ENCODE data around the gene ZRANB3.
"Not testable (repeated sequence)": the region's sequence is repeated elsewhere in the genome, so short reads cannot be mapped to it uniquely, and the experiment has no call there.

The ZRANB3 gene

DNA sequence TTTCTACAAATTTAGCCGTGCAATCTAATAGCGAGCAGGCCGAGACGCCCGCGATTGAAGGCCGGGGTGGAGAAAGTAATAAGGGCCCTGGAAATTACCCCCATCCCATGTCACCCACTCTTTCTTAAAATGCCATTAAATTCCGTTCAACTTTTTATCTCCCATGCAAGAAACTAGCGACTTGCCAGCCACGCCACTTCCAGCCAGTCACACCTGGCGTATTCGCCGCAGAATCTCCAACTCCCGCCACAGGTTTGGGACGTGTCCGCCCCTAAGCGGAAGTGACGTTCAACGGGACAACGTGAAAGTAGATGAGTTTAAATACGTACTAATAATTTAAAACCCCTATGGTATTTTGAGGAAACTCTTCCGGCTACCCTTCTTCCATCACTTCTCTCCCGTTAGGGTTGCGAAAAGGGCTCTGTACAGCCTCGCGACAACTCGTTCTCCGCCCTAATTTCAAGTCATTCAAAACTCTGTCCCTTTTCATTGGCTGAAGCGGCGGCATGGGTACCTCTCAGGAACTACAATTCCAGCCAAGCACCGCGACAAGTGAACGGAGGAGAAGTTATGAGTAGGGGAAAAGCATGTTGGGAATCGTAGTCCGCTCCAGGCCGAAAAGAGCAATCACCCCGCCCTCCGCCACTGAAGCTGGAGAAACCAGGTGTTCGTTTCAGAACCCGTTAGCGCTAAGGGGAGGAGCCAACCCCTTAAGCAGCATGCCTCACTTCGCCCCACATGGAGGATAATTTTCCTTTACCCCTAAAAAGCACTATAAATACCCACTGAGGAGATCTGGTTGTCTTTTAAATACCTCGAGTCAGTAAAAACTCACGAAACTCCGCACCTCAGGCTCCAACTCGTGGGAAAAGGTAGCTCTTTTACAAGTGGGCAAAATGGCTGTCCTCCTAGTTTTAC, at the start of gene ZRANB3:
ZRANB3 (minus strand) TSS at position 906 of the 918 bp plus-strand sequence.
- peak; percentile 54 for DNase-seq (ENCODE audit: insufficient read length, low spot score)
- peak; percentile 98 for FAIRE-seq

DNA sequence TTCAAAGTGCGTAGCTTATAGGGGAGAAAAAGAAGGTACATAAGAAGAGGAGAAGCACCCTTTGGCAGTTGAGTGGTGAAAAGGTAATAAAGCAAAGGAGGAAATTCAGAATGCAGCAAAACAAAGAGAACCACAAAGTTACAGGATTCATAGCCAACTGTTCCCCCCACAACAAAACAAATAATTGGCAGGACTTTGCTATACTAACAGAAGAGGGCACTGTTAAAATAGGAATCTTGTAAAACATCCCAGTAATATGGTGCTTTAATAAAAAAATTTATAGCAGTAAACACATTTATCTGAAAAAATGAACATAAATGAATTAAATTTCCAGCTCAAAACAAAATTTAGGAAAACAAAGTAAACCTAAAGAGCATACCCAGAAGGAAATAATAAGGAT, 42.6 kb upstream of the ZRANB3 start:
- no peak for FAIRE-seq

DNA sequence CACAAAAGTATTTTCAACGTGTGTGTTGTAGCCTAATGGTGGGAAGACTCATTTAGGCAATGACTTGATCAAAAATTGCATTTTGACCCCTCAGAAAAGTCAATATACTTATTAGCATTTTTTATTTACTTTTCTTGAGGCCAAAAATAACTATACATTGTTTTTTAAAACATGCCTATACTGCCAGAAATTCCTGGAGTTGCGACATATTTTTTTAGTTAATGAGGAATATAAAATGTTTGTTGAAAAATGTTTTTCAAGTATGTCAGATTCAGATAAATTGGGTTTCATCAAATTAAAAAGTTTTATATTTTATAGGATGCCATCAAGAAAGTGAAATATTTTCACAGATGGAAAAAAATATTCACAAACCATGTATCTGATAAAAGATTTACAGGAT, 39.9 kb upstream of the ZRANB3 start:
- FAIRE-seq (no peak), DNase-seq (ENCODE audit: insufficient read length, low spot score) (no peak)

More for the DNA sequence above, 42.6 kb upstream of the ZRANB3 start:
- DNase-seq (ENCODE audit: insufficient read length, low spot score) = no peak

DNA sequence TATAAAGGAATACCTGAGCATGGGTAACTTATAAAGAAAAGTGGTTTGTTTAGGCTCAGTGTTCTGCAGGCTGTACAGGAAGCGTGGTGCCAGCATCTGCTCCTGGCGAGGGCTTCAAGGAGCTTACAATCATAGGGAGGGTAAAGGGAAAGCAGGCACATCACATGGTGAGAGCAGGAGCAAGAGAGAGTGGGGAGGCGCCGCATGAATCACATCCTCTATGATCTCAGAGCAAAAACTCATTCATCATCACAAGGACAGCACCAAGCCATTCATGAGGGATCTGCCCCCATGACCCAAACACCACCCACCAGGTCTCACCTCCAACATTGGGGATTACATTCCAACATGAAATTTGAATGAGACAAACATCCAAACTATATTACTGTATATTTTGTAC, 32.8 kb upstream of the ZRANB3 start:
- FAIRE-seq = no peak
- DNase-seq (ENCODE audit: insufficient read length, low spot score) = no peak

DNA sequence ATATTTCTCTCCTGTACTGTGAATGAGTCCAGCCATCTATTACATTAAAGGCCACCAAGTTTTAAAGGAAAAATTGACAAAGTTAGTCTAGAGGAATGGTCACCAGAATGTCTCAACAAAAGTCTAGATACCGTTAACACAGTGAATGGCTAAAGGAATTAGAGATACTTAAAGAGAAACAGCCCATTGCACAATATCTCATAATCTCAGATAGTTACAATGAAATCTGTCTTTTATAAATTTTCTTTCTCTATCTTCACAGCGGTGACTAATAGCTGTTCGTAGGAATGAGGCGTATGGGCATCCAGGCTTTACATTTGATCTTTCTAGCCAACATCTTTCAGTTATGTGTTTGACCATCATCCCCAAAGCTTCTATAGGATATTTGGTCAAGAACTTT, 30.9 kb upstream of the ZRANB3 start:
- FAIRE-seq = no peak

DNA sequence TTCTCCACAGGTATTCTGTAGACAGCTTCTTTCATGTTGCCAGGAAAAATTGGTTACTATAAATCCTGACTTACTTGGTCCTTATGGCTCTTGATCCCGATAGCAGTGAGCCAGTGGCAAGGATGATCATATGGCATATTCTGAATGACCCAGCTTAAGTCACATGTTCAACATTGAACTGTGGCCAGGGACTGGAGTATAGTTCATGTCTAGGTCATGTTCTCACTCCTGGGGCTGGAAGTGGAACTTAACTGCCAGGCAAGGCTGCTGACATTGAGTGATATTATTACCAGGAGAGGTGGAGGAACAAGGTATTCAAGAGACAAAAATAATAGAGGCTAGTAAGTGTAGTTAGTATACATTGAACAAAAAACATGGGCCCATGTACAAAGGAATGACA, 26.5 kb upstream of the ZRANB3 start:
- FAIRE-seq (peak; percentile 48), DNase-seq (ENCODE audit: insufficient read length, low spot score) (no peak)

More for the DNA sequence above, 30.9 kb upstream of the ZRANB3 start:
- no peak for DNase-seq (ENCODE audit: insufficient read length, low spot score)

DNA sequence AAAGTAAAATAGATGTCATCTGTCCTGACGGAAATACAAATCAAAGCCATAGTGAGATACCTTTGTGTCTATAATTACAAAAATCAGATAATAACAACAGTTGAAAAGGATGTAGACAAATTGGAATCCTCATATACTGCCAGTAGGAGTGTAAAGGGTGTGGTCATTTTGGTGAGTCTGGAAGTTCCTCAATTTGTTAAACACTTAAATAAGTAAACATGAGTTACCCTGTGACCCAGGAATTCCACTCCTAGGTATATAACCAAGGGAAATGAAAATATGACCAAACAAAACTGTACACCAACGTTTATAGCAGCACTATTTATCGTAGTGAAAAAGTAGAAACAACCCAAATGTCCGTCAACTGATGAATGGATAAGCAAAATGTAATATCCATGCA, 24.3 kb upstream of the ZRANB3 start:
- no peak for FAIRE-seq
- DNase-seq (ENCODE audit: insufficient read length, low spot score) = no peak

DNA sequence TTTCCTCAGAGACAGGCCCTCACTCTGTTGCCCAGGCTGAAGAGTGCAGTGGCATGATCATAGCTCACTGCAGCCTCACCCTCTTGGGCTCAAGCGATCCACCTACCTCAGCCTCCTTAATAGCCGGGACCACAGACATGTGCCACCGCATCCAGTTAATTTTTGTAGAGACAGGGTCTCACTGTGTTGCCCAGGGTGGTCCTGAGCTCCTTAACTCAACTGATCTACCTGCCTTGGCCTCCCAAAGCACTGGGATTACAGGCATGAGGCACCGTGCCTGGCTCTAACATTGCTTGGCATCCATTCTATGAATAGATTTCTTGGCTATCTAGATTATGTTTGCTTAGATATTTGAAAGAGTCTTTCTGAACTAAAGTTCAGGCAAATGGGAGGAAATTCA, 21.9 kb upstream of the ZRANB3 start:
- DNase-seq (ENCODE audit: insufficient read length, low spot score) (no peak), FAIRE-seq (no peak)

DNA sequence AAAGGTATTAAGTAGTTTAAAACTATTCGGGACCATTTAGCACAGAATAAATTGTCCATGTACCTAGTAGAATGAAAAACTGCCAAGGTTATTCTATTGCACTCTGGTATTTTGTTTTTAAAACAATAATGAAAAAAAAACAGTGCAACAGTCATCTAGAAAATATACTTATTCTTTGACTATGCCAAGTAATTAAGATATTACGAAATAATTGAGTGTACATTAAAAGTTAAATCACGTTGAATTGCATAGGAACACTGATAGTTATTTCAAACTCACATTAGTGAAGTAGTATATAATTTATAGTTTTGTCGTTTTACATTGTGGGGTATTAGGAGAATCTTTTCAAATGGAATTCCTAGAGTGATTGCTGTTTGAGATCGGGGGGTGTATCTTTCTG, 20.3 kb upstream of the ZRANB3 start:
- no peak for FAIRE-seq
- DNase-seq (ENCODE audit: insufficient read length, low spot score) = no peak

DNA sequence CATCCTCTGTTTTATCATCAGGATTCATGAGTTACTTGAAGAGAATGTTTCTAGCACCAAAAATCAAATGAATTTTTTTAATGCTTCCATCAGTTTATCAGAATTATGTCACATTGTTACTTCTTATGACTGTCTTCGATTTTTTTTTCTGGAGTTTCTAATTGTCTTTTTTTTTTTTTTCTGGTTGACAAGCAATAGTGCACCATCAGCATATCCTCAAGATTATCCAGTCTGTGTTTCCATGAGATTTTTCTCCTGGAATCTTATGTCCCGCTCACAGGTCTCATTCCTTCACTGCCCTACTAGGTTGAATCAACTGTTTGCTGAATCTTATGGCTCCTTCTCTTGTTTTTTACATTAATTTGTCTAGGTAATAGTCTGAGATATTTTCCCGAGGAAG, 16.3 kb upstream of the ZRANB3 start:
- DNase-seq (ENCODE audit: insufficient read length, low spot score) (no peak), FAIRE-seq (peak; percentile 23)

DNA sequence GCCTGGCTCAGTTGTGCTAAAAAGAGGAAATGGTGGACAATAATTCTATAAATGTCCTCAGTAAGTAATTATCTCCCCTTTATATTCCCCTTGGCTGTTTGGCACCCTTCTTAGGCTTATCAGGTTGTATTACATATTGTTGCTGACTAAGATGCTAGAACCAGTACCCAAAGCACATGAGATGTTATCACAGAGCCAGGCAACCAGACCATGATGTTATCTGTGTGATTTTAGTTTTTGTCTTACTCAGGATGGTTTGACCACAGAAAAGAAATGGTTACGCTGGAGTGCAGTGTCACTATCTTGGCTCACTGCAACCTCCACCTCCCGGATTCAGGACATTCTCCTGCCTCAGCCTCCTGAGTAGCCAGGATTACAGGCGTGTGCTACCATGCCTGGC, 15.4 kb upstream of the ZRANB3 start:
- FAIRE-seq = no peak
- DNase-seq (ENCODE audit: insufficient read length, low spot score) = no peak

DNA sequence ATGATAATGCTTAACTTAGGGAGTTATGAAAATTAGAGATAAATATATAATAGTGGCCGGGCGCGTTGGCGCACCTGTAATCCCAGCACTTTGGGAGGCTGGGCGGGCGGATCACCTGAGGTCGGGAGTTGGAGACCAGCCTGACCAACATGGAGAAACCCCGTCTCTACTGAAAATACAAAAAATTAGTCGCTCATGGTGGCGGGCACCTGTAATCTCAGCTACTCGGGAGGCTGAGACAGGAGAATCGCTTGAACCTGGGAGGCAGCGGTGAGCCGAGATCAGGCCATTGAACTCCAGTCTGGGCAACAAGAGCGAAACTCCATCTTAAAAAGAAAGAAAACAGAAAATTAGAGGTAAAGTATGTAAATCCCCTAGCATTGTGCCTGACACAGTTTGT, 2.5 kb upstream of the ZRANB3 start:
- FAIRE-seq; DNase-seq (ENCODE audit: insufficient read length, low spot score): not testable (repeated sequence)

DNA sequence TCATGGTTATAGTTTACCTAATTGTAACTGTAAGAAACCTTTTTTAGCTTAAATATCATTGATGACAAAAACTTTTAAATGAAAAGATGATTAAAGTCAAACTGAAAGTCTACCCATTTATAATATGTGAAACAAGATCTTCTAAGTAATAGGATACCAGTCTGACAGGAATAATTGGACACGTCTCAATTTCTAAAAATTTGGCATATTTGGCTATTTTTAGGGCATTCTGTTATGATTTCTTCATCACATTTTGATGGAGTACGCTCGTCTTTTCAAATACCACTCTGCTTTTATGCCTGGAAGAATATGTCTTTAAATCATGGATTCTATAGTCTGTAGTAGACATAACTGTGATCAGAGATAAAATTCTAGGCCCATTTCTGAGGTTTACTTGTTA, 1.6 kb upstream of the ZRANB3 start:
- FAIRE-seq (no peak), DNase-seq (ENCODE audit: insufficient read length, low spot score) (no peak)

DNA sequence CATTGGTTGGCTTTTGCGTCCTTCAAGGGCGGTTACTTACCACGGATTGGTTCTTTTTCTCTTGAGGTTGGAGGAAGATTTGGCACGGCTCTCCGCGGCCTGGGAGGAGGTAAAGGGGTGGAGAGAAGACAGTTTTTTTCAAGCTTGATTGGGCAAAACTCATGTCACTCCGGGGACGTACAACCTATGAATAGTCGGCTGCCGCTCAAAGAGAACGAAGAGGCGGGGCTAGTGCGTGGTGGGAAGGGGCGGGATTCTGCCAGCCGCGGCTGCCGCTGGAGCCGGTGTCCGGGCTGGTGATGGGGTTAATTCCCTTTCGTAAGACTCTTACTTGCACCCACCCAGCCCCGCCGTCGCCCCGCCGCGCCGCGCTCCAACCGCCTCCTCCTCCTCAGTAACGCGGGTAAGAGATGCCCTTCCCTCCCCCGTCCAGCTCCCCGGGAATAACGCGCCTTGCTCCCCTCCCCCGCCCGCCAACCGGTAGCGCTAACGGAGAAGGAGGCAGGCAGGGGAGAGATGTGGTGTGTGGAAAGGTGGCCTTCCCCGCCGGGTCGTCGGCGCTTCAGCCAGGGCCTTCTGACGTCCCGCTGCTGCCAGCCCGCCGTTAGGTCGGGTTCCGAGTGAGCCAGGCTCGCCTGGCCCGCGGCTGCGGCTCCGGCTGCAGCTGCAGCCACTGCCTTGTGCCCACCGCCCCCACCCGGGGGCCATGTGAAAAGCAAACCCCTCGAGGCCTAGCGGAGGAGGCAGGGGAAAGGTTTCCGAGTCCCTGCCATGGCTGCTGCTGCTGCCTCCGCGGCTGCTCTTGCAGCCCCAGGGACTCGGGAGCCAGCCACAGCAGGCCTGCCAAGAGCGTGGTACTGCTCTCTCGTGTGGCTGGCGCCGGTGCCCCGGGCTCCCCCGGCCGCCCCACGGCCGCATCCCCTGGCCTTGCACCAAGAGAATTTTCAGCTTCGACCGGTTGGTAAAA, 496 bp upstream of the ZRANB3 start, which contains the start of gene R3HDM1:
R3HDM1 (plus strand) TSS at position 254 of the 967 bp plus-strand sequence. CDS start 73,362 bp downstream, outside the sequence.
- peak; percentile 48 for FAIRE-seq

DNA sequence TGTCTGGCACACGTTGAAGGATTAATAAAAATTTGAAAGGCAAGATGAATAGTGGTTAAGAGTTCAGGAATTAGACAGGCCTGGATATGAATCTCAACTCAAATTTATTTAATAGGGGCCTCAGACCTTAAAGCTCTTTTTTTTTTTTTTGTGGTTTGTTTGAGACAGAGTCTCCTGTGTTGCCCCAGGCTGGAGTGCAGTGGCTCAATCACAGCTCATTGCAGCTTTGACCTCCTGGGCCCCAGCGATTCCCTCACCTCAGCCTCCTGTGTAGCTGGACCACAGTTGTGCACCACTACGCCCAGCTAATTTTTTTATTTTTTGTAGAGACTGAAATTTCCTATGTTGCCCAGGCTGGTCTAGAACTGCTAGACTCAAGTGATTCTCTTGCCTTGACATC, 3.0 kb downstream of the ZRANB3 start:
- FAIRE-seq (no peak), DNase-seq (ENCODE audit: insufficient read length, low spot score) (no peak)

More for the DNA sequence above, 496 bp upstream of the ZRANB3 start, which contains the start of gene R3HDM1:
- DNase-seq (ENCODE audit: insufficient read length, low spot score) = peak; percentile 73

DNA sequence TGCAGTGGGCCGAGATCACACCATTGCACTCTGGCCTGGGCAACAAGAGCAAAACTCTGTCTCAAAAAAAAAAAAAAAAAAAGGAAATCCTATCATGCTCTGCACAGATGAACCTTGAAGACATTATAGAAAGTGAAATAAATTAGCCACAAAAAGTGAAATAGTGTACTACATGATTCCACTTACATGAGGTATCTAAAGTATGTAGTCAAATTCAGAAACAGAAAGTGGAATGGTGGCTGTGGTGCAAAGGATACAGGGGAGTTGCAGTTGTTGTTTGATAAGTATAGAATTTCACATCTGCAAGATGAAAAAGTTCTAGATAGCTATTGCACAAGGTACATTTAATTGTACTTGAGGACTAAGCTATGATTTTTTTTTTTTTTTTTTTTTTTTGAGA, 5.2 kb downstream of the ZRANB3 start:
- no peak for FAIRE-seq
- DNase-seq (ENCODE audit: insufficient read length, low spot score) = no peak

DNA sequence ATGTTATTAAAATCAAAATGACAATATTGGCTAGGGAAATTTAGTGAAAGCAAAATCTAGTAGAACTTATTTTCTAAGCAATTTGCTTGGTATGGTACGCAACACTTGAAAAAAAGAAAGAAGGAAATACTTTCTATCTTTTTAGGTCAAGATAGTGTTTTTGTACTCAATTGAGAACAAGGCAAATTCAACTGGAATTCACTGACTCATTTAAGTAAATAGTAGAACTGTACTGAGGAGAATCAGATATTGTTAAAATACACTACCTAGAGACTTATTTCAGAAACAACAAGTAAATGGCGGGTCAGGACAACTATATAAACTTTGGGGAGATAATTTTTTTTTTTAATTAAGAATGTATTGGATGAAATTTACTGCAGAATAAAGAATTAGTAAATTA, 18.9 kb downstream of the ZRANB3 start:
- FAIRE-seq (no peak), DNase-seq (ENCODE audit: insufficient read length, low spot score) (no peak)

DNA sequence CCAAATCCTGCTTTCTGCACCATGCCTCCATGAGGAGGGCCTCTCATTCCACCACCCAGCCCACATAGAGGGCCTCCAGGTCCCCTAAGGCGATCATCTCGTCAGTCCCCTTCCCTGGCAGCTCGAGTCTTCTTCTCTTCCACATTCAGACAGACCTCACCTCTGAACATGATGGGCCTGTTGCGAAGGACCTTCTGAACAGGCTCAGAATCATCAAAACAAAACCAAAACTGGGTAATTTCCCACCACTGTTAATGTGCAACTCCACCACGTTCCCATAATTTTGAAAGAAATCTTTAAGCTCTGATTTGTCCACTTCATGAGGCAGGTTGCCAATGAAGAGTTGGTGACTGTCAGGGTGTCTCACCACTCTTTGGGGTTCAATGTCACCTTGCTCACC, 20.4 kb downstream of the ZRANB3 start:
- no peak for DNase-seq (ENCODE audit: insufficient read length, low spot score)

DNA sequence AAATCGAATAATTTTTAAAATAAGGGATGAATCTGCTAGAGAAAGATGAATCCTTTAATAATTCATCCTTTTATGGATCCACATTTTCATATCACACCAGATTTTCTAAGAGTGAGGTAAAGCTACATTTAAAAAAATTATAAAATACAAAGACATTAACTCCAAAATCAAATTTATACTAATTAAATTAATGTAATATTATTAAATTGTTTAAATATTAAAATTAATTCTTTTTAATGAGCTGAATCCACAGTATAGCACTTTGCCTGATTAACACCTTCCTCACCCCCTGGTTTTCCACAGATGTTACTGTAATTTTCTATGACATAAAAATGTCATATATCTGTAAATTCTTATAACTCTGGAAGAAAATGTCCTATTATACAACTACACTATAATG, 26.2 kb downstream of the ZRANB3 start:
- no peak for FAIRE-seq
- DNase-seq (ENCODE audit: insufficient read length, low spot score) = no peak

More for the DNA sequence above, 20.4 kb downstream of the ZRANB3 start:
- FAIRE-seq = no peak

DNA sequence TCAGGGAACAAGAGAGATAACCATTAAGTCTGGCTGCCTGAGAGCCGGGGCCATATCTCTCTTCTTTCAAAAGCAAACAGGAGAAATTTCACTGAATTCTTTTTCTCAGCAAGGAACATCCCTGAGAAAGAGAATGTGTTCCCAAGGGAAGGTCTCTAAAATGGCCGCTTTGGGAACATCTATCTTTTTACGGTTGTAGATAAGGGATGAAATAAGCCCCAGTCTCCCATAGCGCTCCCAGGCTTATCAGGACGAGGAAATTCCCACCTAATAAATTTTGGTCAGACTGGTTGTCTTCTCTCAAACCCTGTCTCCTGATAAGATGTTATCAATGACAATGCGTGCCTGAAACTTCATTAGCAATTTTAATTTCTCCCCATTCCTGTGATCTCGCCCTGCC, 32.4 kb downstream of the ZRANB3 start:
- FAIRE-seq; DNase-seq (ENCODE audit: insufficient read length, low spot score): not testable (repeated sequence)

DNA sequence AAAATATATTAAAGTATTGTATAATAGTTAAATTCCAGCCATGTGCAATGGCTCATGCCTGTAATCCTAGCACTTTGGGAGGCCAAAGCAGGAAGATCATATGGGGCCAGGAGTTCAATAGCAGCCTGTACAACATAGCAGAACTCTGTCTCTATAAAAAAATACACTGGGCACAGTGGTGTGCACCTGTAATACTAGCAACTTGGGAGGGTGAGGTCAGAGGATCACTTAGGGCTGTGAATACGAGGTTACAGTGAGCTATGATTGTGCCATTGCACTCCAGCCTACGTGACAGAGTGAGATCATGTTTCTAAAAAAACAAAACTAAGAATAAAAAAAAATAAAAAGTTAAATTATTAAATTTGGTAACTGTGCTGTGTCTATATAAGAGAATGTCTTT, 36.1 kb downstream of the ZRANB3 start:
- DNase-seq (ENCODE audit: insufficient read length, low spot score) (no peak), FAIRE-seq (no peak)
